Activated T-cell treated with anti-CD3 and anti-CD28 coated beads for 24 hours (primary cell): ENCODE results near the gene BCAR1.
"Not testable (repeated sequence)": the region's sequence is repeated elsewhere in the genome, so short reads cannot be mapped to it uniquely, and the experiment has no call there.

Experiments
- DNase-seq: peaks from one replicate; pipeline ENCODE4 v3.0.0-alpha.2; 2020; ENCODE audit warnings: low read depth

The BCAR1 gene

DNA sequence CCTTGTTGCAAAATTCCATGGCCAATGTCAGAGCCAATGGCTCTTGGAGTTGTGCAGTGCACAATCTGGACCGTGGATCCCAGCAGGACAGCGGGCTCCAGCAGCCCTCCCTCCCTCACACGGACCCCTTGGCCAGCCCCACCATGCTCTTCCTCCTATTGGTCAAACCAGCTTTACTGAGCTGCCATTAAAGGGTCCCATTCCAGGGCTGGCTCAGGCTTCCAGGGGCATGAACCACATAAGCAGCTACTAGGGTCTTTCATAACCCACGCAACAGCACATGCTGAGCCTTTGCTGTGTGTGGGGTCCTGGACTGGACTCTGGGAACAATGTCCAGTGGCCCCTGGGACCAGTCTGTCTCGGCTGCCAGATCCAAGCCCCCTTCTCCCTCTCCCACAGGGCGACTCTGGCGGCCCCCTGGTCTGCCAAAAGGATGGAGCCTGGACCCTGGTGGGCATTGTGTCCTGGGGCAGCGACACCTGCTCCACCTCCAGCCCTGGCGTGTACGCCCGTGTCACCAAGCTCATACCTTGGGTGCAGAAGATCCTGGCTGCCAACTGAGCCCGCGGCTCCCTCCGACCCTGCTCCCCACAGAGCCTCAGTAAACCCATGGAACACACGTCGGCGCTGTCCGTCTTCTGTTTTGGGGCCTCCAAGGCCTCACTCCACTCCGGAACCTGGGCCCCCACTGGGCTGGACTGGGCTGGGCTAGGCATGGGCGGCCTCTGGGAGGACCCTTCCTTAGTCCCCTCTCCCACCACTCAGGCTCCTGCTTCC, 26.9 kb downstream of the BCAR1 start:
- no peak for DNase-seq

GRCh38 chr16:75223129-75223528, 28.3 kb downstream of the BCAR1 start:
- DNase-seq: not testable (repeated sequence)

DNA sequence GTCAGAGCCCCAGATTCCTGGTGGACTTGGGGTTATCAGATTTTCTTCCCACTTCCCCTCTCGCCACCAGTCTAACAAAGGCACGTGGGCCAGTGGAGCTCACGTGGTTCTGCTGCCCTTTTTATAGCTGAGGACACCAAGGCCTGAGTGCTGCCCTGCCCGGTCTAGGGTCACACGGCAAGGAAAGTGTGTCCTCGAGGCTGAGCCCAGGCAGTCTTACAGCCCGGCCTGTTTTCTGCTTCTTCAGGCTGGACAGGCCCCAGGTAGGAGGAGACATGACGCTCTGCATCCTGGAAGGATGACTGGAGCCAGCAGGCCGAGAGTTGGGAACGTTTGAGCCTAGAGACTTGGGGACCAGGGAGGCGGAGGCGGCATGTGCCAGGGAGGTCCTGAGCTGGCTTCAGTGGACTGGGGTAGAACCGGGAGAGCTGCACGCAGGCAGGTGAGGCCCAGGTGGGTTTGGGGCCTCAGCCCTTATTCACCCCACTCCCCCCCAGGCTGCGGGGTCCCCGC, 29.1 kb downstream of the BCAR1 start:
- DNase-seq: no peak

DNA sequence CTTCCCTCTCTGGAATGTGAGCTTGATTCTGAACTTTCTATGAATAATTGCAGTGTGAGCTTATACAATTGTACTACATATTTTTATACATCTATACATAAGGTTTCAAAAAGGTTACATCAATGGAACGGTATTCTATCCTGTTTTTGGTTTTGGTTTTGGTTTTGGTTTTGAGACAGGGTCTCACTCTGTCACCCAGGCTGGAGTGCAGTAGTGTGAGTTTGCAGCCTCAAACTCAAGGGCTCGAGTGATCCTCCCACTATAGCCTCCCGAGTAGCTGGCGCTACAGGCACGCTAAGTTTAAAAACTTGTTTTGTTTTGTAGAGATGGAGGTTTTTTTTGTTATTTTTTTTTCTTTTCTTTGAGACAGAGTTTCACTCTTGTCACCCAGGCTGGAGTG, 31.6 kb downstream of the BCAR1 start:
- peak; percentile 16 for DNase-seq

DNA sequence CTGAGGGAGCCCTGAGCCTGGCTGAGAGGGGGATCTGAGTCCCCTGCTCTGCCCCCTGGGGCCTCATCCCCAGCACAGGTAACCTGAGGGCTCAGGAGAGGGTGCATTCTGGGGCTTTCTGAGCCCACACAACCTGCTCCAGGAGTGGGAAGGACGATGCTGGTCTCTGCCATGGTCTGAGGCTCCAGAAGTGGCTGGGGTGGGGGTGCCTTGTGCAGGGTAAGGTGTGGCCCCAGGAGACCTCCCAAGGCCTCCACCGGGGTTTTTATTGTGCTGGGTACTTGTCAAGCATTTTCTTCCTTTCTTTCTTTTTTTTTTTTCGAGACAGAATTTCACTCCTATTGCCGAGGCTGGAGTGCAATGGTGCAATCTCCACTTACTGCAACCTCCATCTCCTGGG, 32.3 kb downstream of the BCAR1 start:
- no peak for DNase-seq

GRCh38 chr16:75218256-75219076, 33.0 kb downstream of the BCAR1 start, which contains the start of gene CTRB1:
Gene CTRB1, plus strand, starts transcription at chr16:75218988. Its CDS starts 20 bp downstream, at chr16:75219008.
- no peak for DNase-seq

- no peak for DNase-seq
Measured at GRCh38 chr16:75217389-75217851, 34.0 kb downstream of the BCAR1 start.

DNA sequence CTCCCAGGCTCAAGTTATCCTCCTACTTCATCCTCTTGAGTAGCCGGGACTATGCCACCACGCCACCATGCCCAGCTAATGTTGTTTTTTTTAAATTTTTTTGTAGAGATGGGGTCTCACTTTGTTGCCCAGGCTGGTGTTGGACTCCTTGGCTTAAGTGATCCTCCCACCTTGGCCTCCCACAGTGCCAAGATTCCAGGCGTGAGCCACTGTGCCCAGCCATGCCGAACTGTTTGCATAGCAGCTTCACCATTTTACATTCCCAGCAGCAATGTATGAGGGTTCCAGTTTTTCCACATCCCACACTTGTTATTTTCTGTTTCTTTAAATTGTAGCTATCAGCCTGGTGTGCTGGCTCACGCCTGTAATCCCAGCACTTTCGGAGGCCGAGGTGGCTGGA, 34.8 kb downstream of the BCAR1 start:
- DNase-seq: no peak

DNA sequence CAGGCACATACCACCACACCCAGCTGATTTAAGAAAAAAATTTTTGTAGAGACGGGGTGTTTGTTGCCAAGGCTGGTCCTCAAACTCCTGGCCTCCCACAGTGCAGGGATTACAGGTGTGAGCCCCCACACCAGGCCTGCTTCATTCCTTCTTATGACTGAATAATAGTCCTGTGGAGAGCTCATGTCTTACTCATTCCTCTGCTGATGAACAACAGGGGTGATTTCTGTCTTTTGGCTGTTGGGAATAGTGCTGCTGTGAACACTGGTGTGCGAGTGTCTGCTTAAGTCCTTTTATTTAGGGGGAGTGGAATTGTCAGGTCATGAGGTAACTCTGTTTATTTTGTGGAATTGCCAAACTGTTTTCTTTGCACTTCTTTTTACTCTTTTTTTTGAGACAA, 35.3 kb downstream of the BCAR1 start:
- DNase-seq: no peak

- DNase-seq: not testable (repeated sequence)
Measured at GRCh38 chr16:75211286-75211685, 40.1 kb downstream of the BCAR1 start.

DNA sequence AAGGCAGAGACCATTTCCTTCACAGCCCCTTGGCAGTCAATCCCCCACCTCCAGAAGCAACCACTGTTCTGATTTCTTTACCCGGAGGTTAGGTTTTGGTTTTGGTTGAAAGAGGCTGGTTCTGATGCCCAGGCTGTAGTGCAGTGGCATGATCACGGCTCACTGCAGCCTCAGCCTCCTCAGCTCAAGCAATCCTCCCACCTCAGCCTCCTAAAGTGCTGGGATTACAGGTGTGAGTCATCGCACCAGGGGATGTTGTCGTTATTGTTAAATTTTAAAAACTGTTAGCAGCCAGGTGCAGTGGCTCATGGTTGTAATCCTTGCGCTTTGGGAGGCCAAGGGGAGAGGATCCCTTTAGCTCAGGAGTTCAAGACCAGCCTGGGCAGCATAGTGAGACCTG, 41.5 kb downstream of the BCAR1 start:
- DNase-seq: no peak

GRCh38 chr16:75209514-75209913, 41.9 kb downstream of the BCAR1 start:
- not testable (repeated sequence) for DNase-seq

GRCh38 chr16:75208861-75209505, 42.4 kb downstream of the BCAR1 start:
- no peak for DNase-seq

DNA sequence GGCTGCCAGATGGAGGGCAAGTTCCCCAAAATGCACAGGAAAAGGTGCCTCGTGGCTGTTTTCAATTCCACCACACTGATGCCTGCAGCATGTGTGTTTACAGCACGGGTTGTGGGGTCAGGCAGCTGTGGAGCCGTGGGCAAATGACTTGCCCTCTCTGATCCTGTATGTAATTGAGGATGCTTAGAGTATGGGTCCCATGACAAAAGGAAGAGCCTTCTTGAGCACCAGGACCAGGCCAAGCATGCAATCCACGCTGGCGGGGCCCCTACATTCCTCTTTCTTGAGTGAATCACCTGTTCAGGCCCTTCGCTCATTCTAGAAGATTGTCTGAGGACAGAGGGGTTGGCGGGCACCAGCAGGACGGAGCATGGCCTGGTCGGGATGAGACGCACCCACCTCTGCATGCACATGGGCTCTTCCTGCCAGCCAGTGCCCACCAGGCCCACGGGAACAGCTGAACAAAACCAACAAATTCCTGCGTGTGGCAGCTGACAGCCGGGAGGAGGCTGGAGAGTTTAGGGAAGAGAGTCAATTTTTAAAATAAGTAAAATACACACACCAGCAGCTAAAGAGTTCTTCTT, 43.1 kb downstream of the BCAR1 start:
- no peak for DNase-seq

- no peak for DNase-seq
Measured at GRCh38 chr16:75207831-75208230, 43.6 kb downstream of the BCAR1 start.

DNA sequence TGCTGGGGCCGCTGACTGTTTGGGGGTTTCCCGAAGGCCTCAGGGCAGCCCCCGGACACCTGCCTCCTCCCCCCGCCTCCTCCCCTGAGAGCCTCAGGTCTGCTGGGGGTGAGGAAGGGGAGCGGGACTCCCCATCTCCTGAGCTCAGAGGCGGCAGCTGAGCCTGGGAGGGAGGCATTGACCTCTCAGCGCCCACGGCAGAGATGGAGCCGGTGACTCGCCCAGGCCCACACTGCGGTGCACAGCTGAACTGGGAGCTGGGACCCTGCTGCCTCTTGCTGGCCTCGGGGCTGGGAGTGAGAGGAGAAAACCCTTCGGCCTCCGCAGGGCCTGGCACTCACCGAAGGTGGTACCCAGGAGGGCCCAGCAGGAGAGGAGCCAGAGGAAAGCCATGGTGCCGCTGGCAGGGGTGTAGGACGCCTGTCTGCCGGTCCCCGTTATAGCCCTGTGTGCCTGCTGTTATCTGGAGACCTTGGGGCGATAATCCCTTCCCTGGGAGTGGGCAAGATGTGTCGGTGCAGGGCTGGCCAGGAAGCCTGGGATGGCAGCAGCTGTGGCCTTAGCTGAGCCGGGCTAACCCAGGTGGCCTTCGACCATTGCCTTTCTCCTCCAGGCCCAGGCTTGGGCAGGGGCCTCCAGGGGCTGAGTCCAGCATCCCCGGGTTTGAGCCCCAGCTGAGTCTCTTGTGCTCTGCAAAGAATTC, 44.5 kb downstream of the BCAR1 start, which contains the start of gene CTRB2:
Gene CTRB2, minus strand, starts transcription at position 413 of the 703 bp plus-strand sequence. Its CDS starts 20 bp downstream, at position 393.
- no peak for DNase-seq

DNA sequence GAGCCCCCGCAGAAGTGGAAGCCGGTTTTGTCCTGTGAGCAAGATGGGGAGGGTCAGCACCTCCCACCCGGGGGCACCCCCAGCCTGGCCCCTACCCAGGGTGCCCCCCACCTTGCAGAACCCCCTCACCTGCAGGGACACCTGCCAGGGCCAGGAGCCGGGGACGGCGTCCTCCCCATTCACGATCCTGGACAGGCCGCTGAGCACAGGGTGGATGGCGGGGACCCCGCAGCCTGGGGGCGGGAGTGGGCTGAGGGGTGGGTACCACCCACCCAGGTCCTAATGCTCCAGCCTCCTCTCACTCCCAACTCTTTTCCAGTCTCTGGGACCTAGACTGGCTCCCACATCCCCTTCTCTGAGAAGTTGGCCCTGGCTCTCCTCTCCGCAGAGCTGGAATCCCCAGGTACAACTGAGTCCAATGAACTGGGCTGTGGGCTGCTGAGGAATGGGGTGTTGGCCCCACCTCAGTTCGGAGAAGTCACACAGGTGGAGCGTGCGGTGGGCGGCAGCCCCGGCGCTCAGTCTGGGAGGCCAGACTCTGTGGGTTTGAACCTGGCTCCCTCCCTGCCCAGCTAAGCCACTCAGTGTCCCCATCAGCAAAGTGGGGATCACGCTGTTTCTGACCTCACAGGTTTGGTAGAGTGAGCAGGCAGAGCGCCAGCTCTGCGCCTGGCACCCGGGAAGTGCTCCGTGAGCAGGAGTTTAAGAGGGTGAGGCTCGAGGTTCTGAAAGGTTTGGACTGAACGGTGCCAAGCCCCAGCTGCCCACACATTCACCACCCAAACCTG, 45.3 kb downstream of the BCAR1 start:
- not testable (repeated sequence) for DNase-seq

DNA sequence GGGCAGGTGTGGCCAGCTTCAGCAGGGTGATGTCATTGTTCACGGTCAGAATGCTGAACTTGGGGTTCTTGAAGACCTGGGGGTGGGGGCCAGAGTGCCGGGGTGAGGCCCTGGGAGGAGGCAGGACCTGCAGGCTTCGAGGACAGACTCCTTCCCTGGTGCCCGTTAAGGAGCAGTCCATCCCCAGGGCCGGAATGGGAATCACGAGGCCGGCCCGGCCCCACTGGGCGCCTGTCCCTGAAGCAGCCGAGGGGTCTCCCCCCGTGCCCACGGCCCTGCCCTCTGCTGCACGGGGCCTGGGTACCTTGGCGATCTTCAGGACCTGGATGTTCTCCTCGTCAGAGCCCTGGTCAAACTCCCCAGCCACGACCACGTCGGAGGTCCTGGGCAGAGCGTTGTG, 46.0 kb downstream of the BCAR1 start:
- DNase-seq: not testable (repeated sequence)

DNA sequence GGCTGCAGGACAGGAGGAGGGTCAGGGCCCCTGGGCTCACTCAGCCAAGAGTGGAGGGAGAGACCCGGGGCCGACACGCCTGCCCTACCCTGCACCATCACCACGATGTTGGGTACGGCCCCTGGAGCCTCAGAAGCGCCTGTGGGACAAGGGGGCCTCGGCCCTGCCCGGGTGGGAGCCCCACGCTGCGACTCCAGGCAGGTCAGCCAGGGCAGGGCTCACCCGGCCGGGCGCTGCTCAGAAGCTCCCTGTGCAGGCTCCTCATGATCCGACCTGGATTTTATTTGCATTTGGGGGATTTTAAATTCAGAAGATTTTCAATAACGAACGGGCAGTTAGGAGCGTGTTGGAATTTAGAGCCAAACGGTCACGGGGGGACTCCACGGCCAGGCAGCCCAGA, 46.5 kb downstream of the BCAR1 start:
- DNase-seq: not testable (repeated sequence)

GRCh38 chr16:75204410-75204758, 47.0 kb downstream of the BCAR1 start:
- no peak for DNase-seq
